ENCODE measurements around the gene PDGFD.

DNA sequence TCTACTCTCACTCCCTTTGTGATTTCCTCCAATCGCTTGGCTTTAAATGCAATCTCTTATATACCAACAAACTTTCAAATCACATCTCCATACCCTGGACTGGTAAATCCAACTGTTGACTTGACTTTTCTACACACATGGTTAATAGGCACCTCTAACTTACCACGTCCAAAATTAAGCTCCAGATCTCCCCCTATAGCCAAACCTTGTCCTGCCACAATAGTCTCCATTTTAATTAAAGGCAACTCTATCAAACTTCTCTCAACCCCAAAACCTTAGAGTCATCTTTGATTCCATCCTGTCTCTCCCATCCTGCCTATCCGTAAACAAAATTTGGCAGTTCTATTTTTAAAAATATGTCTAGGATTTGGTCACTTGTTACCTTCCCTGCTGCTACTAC, 269.3 kb downstream of the PDGFD start:
- TF ChIP-seq, protein P1, sequence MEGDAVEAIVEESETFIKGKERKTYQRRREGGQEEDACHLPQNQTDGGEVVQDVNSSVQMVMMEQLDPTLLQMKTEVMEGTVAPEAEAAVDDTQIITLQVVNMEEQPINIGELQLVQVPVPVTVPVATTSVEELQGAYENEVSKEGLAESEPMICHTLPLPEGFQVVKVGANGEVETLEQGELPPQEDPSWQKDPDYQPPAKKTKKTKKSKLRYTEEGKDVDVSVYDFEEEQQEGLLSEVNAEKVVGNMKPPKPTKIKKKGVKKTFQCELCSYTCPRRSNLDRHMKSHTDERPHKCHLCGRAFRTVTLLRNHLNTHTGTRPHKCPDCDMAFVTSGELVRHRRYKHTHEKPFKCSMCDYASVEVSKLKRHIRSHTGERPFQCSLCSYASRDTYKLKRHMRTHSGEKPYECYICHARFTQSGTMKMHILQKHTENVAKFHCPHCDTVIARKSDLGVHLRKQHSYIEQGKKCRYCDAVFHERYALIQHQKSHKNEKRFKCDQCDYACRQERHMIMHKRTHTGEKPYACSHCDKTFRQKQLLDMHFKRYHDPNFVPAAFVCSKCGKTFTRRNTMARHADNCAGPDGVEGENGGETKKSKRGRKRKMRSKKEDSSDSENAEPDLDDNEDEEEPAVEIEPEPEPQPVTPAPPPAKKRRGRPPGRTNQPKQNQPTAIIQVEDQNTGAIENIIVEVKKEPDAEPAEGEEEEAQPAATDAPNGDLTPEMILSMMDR (IDR thresholded peaks at IDR 0.05), result no peak
- TF ChIP-seq POLR2A (IDR thresholded peaks at IDR 0.05) (no peak), POLR2AphosphoS5 (IDR thresholded peaks at IDR 0.05; ENCODE audit: insufficient read depth in 1 of 2, low read depth in 1 of 2) (no peak)
